B cell (primary cell): ENCODE measurements around the gene HTR6.

ENCODE experiments used
- EZH2 ChIP-seq: IDR thresholded peaks from 2 replicates; pipeline ENCODE4 v1.6.1; 2012; ENCODE audit warnings: borderline replicate concordance, low read depth, mild to moderate bottlenecking, moderate library complexity, low read length; ENCODE audit not compliant: insufficient read depth, poor library complexity, severe bottlenecking
- TF ChIP-seq, protein P1 (sequence below): fragments of 200-600 bp; IDR thresholded peaks from one replicate; pipeline ENCODE4 v1.8.0; 2022; ENCODE audit warnings: antibody characterized with exemption, mild to moderate bottlenecking

DNA sequence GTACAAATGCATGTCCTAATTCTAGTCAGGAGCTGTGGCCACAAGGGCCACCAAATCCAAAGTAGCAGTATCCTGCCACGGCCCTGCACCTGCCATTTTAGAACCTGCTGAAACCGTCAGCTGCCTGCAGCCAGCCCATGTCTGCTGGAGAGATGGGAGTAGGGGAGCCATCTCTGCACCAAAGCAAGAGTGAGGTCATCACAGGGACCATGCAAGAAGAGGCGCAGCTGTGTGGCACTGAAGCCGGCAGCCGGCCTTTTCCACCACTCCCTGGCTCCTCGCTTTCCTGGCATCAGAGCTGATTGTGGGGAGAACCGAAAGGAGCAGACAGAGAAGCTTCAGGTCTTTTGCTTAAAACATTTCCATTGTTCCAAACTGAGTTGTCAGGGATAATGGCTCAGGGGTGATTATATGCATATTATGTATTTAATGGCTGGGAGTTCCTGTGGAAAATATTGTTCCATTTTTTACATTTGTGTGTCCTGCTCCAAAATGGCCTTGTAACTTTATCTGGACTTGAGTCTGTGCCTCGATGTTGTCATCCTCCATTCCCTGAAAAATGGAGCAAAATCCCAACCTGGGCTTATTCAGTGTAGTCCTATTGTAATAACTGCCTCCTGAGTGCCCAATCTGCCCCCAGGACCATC lies 39.3 kb upstream of the HTR6 start:
- TF ChIP-seq, protein P1, sequence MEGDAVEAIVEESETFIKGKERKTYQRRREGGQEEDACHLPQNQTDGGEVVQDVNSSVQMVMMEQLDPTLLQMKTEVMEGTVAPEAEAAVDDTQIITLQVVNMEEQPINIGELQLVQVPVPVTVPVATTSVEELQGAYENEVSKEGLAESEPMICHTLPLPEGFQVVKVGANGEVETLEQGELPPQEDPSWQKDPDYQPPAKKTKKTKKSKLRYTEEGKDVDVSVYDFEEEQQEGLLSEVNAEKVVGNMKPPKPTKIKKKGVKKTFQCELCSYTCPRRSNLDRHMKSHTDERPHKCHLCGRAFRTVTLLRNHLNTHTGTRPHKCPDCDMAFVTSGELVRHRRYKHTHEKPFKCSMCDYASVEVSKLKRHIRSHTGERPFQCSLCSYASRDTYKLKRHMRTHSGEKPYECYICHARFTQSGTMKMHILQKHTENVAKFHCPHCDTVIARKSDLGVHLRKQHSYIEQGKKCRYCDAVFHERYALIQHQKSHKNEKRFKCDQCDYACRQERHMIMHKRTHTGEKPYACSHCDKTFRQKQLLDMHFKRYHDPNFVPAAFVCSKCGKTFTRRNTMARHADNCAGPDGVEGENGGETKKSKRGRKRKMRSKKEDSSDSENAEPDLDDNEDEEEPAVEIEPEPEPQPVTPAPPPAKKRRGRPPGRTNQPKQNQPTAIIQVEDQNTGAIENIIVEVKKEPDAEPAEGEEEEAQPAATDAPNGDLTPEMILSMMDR = no peak
- no peak for TF ChIP-seq EZH2
